ENCODE data around the gene MAGEB5. TPM values are rescaled to one million over a fixed set of nuclear protein-coding genes. Genes with fewer than 3 reads are reported as not detected.

Gene MAGEB5, protein sequence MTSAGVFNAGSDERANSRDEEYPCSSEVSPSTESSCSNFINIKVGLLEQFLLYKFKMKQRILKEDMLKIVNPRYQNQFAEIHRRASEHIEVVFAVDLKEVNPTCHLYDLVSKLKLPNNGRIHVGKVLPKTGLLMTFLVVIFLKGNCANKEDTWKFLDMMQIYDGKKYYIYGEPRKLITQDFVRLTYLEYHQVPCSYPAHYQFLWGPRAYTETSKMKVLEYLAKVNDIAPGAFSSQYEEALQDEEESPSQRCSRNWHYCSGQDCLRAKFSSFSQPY
- total RNA-seq, result not detected

DNA sequence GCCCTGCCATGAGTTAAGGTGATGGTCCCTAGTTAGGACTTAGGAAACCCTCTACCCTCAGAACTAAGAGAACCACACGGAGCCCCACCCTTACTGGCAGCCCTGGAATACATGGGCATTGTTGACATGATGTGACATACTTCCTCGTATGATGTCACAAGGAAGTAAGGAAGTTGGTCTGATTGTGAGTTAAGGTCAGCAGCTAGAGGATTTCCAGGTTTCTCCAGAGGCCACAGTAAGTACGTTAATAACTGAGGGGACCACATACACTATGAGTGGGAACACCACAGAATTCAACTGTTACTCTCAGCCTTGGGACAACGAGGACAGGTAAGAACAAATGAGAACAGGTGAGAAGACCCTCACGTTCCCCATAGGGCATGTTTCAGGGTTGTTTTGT lies at the start of gene MAGEB5:
Gene MAGEB5 (plus strand): TSS at position 301 of the 400 bp plus-strand sequence. CDS start 1,133 bp downstream, outside the sequence.

DNA sequence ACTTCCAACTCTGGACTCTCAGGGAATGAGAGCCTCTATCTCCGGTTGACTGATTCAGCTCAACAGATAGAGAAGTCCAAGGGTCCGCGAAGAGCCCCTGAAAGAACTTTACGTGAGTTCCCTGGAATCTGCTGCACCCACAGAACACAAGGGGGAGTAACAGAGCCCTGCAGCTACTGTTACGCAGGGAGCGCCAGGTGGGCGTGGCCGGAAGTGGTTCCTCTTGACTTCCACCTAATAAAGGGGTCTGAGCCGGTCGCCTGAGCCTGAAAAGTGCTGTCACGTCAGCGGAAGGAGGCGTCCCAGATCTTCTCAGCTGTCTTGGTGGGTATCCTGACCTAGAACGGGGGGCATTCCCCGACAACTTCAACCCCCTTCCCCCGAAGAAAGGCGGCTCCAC lies 23.8 kb upstream of the MAGEB5 start, which contains the start of gene MAGEB6:
Gene MAGEB6 (plus strand): TSS at position 237 of the 400 bp plus-strand sequence. CDS start 1,407 bp downstream, outside the sequence.

Other genes with a start within 250 kb of the MAGEB5 start
- gene MAGEB18, start 77.8 kb upstream of the MAGEB5 start, total RNA-seq, result not detected
- gene MAGEB6B, start 55.6 kb upstream of the MAGEB5 start, total RNA-seq, result not detected
- gene MAGEB6, start 23.7 kb upstream of the MAGEB5 start, total RNA-seq, result not detected